HG02943 (cell line): ENCODE results near the gene ILKAP.

Source experiments
- ATAC-seq: cut with Tn5 transposase; IDR thresholded peaks from one replicate; pipeline ENCODE4 v1.9.1; 2021; ENCODE audit warnings: mild to moderate bottlenecking, low read depth, moderate library complexity; ENCODE audit not compliant: unreplicated experiment

The ILKAP gene, protein sequence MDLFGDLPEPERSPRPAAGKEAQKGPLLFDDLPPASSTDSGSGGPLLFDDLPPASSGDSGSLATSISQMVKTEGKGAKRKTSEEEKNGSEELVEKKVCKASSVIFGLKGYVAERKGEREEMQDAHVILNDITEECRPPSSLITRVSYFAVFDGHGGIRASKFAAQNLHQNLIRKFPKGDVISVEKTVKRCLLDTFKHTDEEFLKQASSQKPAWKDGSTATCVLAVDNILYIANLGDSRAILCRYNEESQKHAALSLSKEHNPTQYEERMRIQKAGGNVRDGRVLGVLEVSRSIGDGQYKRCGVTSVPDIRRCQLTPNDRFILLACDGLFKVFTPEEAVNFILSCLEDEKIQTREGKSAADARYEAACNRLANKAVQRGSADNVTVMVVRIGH

DNA sequence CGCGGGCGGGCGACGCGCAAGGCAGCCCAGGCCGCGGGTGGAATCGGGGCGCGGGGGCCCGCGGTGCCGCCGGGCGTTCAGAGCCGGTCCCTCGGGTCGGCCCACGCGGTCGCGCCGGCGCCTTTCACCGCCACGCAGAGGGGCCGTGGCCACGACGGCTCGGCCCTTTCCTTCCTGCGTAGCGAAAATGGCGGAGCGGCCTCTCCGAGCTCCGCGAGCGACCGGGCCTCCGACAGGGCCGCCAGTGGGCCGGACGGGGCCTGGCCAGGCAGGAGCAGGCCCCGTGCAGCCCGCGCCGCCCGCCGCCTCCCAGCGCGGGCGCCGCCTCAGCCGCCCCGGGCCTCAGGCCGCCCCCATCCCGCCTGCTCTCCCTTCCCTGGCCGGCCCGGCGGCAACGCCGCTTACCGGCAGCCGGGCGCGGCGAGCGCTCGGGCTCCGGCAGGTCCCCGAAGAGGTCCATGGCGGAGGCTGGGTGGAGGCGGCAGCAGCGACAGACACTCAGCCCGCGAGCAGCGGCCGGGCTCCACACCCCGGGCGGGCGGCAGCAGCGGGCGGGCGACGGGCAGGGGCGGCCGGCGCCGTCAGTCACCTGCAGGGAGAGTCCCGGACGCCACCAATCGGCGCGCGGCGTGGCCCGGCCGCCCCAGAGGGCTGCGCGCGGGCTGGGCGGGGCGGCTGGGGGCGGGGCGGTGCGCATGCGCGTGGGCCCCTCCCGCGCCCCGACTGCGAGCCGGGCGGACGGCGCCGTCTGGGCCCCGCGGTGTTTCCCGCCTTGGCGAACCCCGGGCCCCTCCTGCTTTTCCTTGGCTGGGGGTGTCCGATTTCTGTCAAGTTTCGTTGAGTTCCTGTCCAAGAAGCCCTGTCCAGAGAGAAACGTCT is at the start of gene ILKAP:
TSS of gene ILKAP (minus strand) at position 602 of the 879 bp plus-strand sequence. CDS start at position 460, 142 bp downstream.
- ATAC-seq: peak; percentile 85

DNA sequence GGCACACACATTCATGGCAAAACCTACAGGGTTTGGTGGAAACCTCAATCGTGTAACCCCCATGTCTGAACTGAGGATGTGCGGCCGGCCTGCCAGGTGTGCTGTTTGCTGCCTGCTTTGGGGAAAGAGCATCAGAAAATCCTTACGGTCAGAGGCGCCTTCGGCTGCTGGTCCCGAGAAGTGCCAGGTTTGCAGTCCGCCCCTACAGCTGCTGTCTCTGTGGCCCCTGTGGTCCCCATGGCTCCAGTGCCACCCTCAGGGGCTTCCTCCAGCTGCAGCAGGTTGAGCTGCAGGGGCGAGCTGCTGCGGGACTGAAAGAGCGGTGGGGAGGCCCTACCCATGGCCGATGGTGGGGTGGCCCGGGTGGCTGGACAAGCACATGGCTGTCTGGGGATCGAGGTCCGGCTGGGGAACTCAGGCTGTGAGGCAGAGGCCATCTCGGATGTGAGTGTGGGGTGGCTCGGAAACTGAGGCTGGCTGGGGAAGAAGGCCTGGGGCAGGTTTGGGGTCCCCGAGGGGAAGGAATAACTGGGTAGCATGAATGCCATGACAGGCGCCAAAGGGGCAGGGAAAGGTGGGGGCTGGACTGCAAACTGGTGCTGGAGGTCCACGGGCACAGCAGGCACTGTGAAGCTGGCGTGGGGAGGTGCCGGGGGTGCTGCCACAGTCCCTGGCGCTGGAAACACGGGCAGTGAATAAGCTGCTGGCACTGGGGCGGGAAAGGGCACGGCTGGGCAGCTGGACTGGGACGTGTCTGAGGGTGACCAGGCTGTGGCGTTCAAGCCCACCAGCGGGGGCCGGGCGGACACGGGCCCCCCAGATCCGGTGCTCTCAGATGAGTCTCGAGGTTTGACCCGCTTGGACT is 49.5 kb upstream of the ILKAP start:
- ATAC-seq: no peak

- ATAC-seq: no peak
These were observed 48.5 kb upstream of the ILKAP start for GRCh38 chr2:238251986-238252385.

DNA sequence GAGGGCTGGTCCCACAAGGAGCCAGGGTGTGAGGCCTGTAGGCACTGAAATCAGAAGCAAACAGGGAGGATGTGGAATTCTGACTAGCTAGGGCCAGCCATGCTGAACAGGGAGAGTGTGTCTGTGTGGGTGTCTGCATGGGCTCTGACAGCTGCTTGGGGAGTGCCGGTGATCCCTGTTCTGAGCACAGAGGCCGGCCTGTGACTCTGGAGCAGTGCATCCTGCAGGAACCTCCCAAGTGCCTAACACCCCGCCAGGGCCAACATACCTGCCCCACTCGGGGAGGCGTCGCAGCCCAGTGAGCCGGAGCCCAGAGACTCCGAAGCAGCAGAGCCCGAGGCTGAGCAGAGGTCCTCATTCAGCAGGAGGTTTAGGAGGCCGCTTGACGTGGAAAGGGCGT is 47.8 kb upstream of the ILKAP start:
- no peak for ATAC-seq

DNA sequence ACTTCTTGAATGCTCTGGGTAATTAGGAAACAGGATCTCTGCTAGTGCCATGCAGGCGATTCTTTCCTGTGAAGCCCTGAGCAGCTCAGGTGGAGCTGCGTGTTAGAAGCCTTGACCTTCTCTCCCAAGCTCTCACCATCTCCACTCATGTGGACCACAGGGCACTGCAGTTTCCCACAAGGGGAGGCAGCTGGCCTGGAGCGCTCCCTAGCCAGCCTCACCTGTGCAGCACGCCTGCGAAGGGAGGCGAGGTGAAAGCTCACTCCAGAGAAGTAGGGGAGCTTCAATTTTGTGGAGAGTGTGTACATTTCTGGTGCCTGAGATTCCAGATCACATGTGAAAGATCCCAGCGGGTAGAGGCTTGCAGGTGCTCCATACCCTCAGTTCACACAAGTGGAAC is 47.4 kb upstream of the ILKAP start:
- no peak for ATAC-seq

DNA sequence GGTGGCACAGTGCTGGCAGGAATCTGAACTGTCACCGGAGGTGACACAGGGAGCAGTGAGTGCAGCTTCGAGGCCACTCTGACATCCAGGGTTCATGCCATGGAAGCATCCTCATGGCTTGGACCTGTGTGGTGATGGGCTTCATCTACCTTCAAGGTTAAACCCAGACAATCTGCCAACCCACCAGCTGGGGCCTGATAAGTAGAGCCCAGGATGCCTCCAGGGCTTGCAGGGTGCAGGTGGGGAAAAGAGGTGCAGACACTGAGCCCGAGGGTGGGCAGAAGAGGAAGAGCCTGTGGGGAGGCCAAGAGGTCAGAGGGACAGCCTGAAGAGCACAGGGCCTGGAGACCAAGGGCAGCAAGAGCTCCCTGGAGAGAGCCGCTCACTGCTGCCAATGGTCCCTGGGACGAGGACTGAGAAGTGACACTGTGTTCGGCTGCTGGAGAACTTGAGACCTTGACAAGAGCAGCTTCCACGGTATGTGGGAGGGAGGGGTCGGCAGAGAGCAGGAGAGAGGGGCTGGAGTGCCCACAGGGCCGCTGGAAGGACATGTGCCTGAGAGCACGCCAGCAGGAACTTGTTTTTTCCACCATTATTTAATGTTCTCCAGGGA is 44.5 kb upstream of the ILKAP start:
- ATAC-seq: no peak

GRCh38 chr2:238247002-238247822 is 43.7 kb upstream of the ILKAP start:
- no peak for ATAC-seq

DNA sequence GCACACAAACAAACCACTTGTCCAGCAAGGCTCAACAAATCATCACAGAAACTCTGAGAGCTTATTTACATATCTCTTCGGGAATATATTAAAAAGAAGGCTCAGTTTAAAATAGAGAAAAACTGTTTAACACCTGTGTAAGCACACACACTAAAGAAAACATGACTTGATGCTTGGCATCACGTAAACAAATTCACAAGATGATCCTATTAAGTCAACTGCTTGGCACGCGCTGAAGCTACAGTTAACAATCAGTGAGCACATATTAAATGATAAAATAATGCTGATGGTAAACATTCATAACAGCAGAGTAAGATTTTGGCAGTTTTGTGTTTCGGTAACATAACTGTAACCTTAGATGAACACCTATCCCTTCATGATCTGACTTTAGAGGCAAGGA is 40.7 kb upstream of the ILKAP start:
- ATAC-seq: no peak

- ATAC-seq: no peak
These were observed 40.1 kb upstream of the ILKAP start for GRCh38 chr2:238243496-238244076.

DNA sequence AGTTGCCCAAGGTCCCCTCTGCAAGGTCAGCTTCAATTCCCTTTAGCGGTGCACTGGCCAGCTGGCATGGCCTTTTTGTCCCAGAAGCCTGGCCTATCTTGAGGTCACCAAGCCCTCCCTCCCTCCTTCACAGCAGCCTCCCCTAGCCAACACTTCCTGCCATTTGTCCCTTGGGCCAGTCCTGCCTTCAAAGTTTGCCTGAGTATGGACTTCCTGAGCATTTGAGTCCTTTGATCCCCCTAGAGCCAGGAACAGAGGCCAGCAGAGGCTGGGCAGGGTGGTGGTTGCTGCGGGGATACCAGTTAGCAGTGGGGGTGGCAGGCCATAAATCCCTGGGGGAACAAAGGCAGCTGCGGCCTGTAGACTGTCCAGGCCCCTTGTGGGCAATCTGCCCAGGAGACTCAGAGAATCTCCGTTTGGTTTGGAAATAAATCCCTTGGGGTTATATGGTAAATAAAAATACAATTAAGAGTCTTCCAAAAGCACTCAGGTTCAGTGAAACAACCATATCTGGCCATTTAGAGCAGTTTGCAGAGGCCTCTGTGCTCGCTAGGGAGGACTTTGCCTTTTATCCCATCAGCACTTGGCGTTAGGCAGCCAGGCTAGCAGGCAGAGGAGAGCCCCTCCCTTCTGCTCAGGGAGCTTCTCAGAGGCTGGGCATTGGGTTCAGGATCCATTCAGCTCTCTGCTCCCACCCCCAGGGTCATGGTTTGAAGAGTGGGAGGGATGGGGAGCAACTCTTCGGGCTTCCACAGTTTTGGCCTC is 39.4 kb upstream of the ILKAP start:
- no peak for ATAC-seq

DNA sequence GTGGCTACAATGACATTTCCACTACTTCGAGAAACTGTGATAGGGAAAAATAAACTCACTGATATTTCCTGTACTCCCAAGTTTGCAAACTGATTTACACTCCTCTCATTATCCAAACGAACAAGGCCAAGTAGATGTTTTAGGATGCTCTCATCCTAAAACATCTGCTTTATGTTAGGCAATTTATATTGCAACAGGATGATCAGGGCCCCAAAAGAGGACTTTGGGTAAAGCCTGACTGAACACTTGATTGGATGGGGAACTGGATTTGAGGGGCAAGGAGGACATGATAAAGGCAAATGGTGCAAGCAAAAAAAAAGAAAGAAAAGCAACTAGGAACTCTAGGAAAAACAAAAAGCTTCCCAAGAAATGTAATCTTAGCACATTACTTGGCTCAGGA is 38.5 kb upstream of the ILKAP start:
- no peak for ATAC-seq

- no peak for ATAC-seq
These were observed 37.5 kb upstream of the ILKAP start for GRCh38 chr2:238240757-238241711.

- ATAC-seq: peak; percentile 81
These were observed 36.6 kb upstream of the ILKAP start, which contains the start of gene HES6 for GRCh38 chr2:238239863-238240756. TSS of gene HES6 (minus strand) at chr2:238240038. CDS start at chr2:238239905, 133 bp downstream.

- ATAC-seq: peak; percentile 9
These were observed 36.0 kb upstream of the ILKAP start for GRCh38 chr2:238239543-238239862.

GRCh38 chr2:238238766-238239542 is 35.5 kb upstream of the ILKAP start:
- ATAC-seq: no peak
